Measurements from ENCODE around the gene CAMK2B. TPM values are rescaled to one million over a fixed set of nuclear protein-coding genes. Genes with fewer than 3 reads are reported as not detected.

CAMK2B gene
- total and polyA plus RNA-seq, 12 donors, result 30.8 to 152 (median 113) TPM

- intact Hi-C loops (cut with DNase I), result loop anchor here in 2 of 10 donors (5.0 to 10.0 kb wide), 2 partner anchors 64 to 154 kb away; no protein-coding TSS in a partner anchor
- TF ChIP-seq, protein P1, sequence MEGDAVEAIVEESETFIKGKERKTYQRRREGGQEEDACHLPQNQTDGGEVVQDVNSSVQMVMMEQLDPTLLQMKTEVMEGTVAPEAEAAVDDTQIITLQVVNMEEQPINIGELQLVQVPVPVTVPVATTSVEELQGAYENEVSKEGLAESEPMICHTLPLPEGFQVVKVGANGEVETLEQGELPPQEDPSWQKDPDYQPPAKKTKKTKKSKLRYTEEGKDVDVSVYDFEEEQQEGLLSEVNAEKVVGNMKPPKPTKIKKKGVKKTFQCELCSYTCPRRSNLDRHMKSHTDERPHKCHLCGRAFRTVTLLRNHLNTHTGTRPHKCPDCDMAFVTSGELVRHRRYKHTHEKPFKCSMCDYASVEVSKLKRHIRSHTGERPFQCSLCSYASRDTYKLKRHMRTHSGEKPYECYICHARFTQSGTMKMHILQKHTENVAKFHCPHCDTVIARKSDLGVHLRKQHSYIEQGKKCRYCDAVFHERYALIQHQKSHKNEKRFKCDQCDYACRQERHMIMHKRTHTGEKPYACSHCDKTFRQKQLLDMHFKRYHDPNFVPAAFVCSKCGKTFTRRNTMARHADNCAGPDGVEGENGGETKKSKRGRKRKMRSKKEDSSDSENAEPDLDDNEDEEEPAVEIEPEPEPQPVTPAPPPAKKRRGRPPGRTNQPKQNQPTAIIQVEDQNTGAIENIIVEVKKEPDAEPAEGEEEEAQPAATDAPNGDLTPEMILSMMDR (IDR thresholded peaks at IDR 0.05), result no peak
- Histone ChIP-seq H3K36me3 (no peaks in the 10 kb centered on the region), H3K27ac (peak overlapping the region in 9 of 10 donors; percentile 10 to 96 (median 85)), H3K4me3 (no peak overlapping the region), H3K27me3 (peaks cover 0 to 31% (median 12%) of the 10 kb centered on the region in 7 donors), H3K9me3 (peaks cover 0 to 5% (median 0%) of the 10 kb centered on the region in 11 donors), H3K4me1 (peaks cover 0 to 68% (median 17%) of the 10 kb centered on the region in 9 donors)
- no peak for DNase-seq
- WGBS, 2 donors, result 60% methylated on average over 15 of the region's 15 CpGs
- no peak for ATAC-seq
Measured at GRCh38 chr7:44320794-44321371, 4.5 kb downstream of the CAMK2B start.

DNA sequence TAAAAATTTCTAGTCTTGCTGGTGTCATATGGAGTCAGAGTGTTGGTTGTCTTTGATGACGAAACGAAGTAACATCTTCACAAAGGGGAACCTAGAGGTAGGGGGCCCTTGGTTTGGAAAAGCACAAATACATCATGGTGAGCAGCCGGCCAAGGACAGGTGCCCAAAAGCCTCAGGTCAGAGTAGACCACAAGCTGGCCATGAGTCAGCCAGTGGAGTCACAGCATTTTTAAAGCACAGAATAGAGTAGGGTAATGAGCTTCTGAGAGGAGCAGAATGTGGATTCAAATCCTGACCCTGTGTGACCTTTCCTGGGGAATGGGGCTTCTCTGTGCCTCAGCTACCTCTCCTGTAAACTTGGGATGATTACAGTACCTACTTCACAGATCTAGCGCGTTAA, 5.3 kb downstream of the CAMK2B start:
- Histone ChIP-seq H3K36me3 (no peaks in the 10 kb centered on the region), H3K4me3 (no peak overlapping the region), H3K9me3 (peaks cover 0 to 12% (median 0%) of the 10 kb centered on the region in 11 donors), H3K27me3 (peaks cover 0 to 29% (median 10%) of the 10 kb centered on the region in 7 donors), H3K27ac (peak overlapping the region in 6 of 10 donors; percentile 10 to 96 (median 86)), H3K4me1 (peaks cover 0 to 68% (median 17%) of the 10 kb centered on the region in 9 donors)
- TF ChIP-seq, protein P1 (IDR thresholded peaks at IDR 0.05), result no peak
- ATAC-seq (no peak), DNase-seq (no peak)
- 81 to 88% methylated on average over 5 of the region's 5 CpGs for WGBS, 2 donors
- intact Hi-C loops (cut with DNase I), result loop anchor here in 2 of 10 donors (5.0 to 10.0 kb wide), 2 partner anchors 63 to 155 kb away; no protein-coding TSS in a partner anchor

- no peak for DNase-seq
- Histone ChIP-seq H3K9me3 (peaks cover 0 to 21% (median 0%) of the 10 kb centered on the region in 11 donors), H3K4me1 (peaks cover 0 to 56% (median 12%) of the 10 kb centered on the region in 9 donors), H3K36me3 (no peaks in the 10 kb centered on the region), H3K4me3 (no peak overlapping the region), H3K27me3 (peaks cover 0 to 13% (median 0%) of the 10 kb centered on the region in 7 donors), H3K27ac (peak overlapping the region in 8 of 10 donors; percentile 6 to 87 (median 49))
- ATAC-seq, result no peak
- TF ChIP-seq, protein P1 (IDR thresholded peaks at IDR 0.05), result no peak
- intact Hi-C loops (cut with DNase I), result loop anchor here in 1 of 10 donors (10.0 kb wide), 1 partner anchor 156 kb away; no protein-coding TSS in a partner anchor
- 43 to 60% methylated on average over 2 of the region's 2 CpGs for WGBS, 2 donors
Measured at GRCh38 chr7:44318332-44318731, 7.1 kb downstream of the CAMK2B start.

- DNase-seq (no peak), ATAC-seq (no peak)
- Histone ChIP-seq H3K4me1 (peaks cover 0 to 50% (median 17%) of the 10 kb centered on the region in 9 donors), H3K9me3 (peaks cover 0 to 21% (median 0%) of the 10 kb centered on the region in 11 donors), H3K4me3 (no peak overlapping the region), H3K27me3 (peaks cover 0 to 21% (median 0%) of the 10 kb centered on the region in 7 donors), H3K27ac (peak overlapping the region in 1 of 10 donors; percentile 89), H3K36me3 (no peaks in the 10 kb centered on the region)
- WGBS, 2 donors, result 86 to 88% methylated on average over 3 of the region's 3 CpGs
- intact Hi-C loops (cut with DNase I), result loop anchor here in 1 of 10 donors (10.0 kb wide), 1 partner anchor 159 kb away; no protein-coding TSS in a partner anchor
- TF ChIP-seq, protein P1 (IDR thresholded peaks at IDR 0.05), result no peak
Measured at GRCh38 chr7:44315301-44315903, 10.0 kb downstream of the CAMK2B start.

All from heart right ventricle (tissue), 16 donors.